D721Med (cell line): Measurements from ENCODE around the gene AIPL1.

Source experiments
- DNase-seq: peaks from one replicate; pipeline ENCODE4 v3.0.0; 2011; ENCODE audit warnings: low spot score; ENCODE audit not compliant: insufficient read length
- FAIRE-seq: peaks from 2 replicates; lab custom pipeline; 2011; peaks lifted over from hg19 to GRCh38; lab: Jason Lieb, UNC
- CTCF ChIP-seq: IDR thresholded peaks from 2 replicates; pipeline ENCODE4 v1.5.1; 2012; ENCODE audit warnings: mild to moderate bottlenecking, control low read depth; ENCODE audit not compliant: insufficient read depth; ENCODE audit errors: missing control alignments

AIPL1 gene

GRCh38 chr17:6446516-6447100, 11.7 kb upstream of the AIPL1 start:
- FAIRE-seq (no peak), DNase-seq (no peak)
- no peak for TF ChIP-seq CTCF

- FAIRE-seq: no peak
- no peak for DNase-seq
- TF ChIP-seq CTCF: no peak
Observed at GRCh38 chr17:6444571-6445335, 9.8 kb upstream of the AIPL1 start.

- peak; percentile 96 for DNase-seq
- FAIRE-seq: no peak
- no peak for TF ChIP-seq CTCF
Observed at GRCh38 chr17:6443692-6444570, 9.0 kb upstream of the AIPL1 start, which contains the start of gene PIMREG. Gene PIMREG, plus strand, starts transcription at chr17:6444455. Its CDS starts 656 bp downstream, at chr17:6445111.

- no peak for TF ChIP-seq CTCF
- DNase-seq: no peak
- FAIRE-seq: no peak
Observed at GRCh38 chr17:6442775-6443174, 7.9 kb upstream of the AIPL1 start.

GRCh38 chr17:6439951-6440350, 5.0 kb upstream of the AIPL1 start:
- DNase-seq (no peak), FAIRE-seq (no peak)
- TF ChIP-seq CTCF: no peak

- no peak for TF ChIP-seq CTCF
- no peak for DNase-seq
- no peak for FAIRE-seq
Observed at GRCh38 chr17:6437956-6438355, 3.0 kb upstream of the AIPL1 start.
